Brain microvascular endothelial cell (primary cell): ENCODE results near the gene WDR55.
A peak's percentile ranks its signal among the peaks of the same experiment; 100 is the strongest.
"Not testable (repeated sequence)": the region's sequence is repeated elsewhere in the genome, so short reads cannot be mapped to it uniquely, and the experiment has no call there.

Experiments used
- DNase-seq: peaks from one replicate; pipeline ENCODE4 v3.0.0-alpha.2; 2020
- H3K27ac ChIP-seq: fragments of 250-450 bp; sonication (Bioruptor Pico); 2 replicates; pipeline ENCODE4 v1.5.1; 2020; ENCODE audit warnings: mild to moderate bottlenecking, moderate library complexity
- H3K27me3 ChIP-seq: fragments of 250-450 bp; sonication (Bioruptor Pico); replicated peaks from 2 replicates; pipeline ENCODE4 v1.5.1; 2020; ENCODE audit warnings: mild to moderate bottlenecking
- H3K36me3 ChIP-seq: fragments of 250-450 bp; sonication (Bioruptor Pico); replicated peaks from 2 replicates; pipeline ENCODE4 v1.5.1; 2020; ENCODE audit warnings: mild to moderate bottlenecking
- H3K4me3 ChIP-seq: 2 replicates; pipeline ENCODE4 v1.5.1; 2011; ENCODE audit warnings: low read depth, mild to moderate bottlenecking, control low read depth, low read length, moderate library complexity
- CTCF ChIP-seq: IDR thresholded peaks from 2 replicates; pipeline ENCODE4 v1.5.1; 2011; ENCODE audit warnings: low read depth, mild to moderate bottlenecking, moderate library complexity, low read length, control low read depth, inconsistent platforms; ENCODE audit errors: missing control alignments
- in situ Hi-C: cut with HindIII; loops from 2 replicates; pipeline ENCODE4 v1.10.0; 2017; ENCODE audit warnings: low sequenced_read_pairs, low pct_ligation_motif_present

Gene WDR55, protein sequence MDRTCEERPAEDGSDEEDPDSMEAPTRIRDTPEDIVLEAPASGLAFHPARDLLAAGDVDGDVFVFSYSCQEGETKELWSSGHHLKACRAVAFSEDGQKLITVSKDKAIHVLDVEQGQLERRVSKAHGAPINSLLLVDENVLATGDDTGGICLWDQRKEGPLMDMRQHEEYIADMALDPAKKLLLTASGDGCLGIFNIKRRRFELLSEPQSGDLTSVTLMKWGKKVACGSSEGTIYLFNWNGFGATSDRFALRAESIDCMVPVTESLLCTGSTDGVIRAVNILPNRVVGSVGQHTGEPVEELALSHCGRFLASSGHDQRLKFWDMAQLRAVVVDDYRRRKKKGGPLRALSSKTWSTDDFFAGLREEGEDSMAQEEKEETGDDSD

DNA sequence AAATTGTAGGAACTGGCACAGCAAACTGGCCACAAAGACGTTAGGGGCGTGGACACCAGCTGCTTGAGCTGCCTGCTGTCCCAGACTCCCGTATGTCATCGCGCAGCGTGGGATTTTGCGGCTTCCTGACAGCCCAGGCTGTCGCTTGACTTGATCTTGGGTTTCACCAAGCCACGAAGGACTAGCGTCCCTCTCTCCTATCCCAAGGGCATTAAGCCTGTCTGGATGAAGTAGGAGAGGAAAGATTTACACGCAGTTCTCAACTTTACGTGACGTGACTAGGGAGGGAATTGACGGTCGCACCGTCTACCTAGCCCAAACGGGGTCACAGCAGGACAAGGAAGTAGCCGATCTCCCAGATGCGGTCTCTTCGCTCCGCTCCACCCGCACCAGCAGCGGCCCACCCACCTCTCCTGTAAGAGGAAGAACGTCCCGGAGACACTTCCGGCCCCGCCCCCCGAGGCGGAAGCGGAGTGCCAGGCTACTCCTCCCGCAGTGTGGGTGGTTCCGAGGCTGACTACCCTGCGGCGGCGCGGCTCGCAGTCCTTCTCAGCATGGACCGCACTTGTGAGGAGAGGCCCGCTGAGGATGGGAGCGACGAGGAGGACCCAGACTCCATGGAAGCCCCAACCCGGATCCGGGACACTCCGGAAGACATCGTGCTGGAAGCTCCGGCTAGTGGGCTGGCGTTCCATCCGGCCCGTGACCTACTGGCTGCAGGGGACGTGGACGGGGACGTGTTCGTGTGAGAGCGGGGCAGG lies at the start of gene WDR55:
Gene WDR55, plus strand, starts transcription at position 546 of the 761 bp plus-strand sequence. Its CDS starts 9 bp downstream, at position 555.
- Histone ChIP-seq H3K27me3 (no peaks in the 10 kb centered on the region), H3K27ac (peak within 1 kb of the TSS; percentile 72), H3K36me3 (peaks cover 51% of the 10 kb centered on the region), H3K4me3 (peak within 1 kb of the TSS; percentile 98)
- in situ Hi-C loops: no loop called here
- no peak for TF ChIP-seq CTCF
- DNase-seq: peak; percentile 89

DNA sequence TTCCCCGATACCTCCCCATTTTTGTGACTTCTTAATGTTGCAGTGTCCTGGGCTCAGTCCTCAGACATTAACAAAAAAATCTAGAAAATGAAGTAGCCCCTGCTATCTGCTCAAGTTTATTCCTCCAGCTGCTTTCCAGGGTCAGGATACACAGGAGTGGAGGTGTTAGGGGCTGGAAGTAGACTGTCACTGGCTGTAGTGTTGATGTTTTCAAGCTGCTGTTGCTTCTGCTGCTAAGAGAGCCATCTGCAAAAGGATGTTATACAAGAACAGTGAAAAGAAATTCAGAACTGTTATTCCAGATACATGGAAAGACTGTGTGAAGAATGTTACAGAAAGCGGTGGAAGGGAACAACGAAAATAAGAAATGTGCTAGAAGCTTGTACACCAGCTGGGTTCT lies 42.4 kb upstream of the WDR55 start:
- no peaks in the 10 kb centered on the region for H3K27me3 ChIP-seq
- DNase-seq: no peak
- no peaks in the 10 kb centered on the region for H3K36me3 ChIP-seq
- no peak overlapping the region for H3K4me3 ChIP-seq
- TF ChIP-seq CTCF: no peak
- H3K27ac ChIP-seq: no peak overlapping the region
- in situ Hi-C loops: no loop called here

- H3K27me3 ChIP-seq, H3K27ac ChIP-seq, DNase-seq, H3K4me3 ChIP-seq, H3K36me3 ChIP-seq, in situ Hi-C loops: not testable (repeated sequence)
These were observed 41.6 kb upstream of the WDR55 start for GRCh38 chr5:140623061-140623460.

- H3K4me3 ChIP-seq, in situ Hi-C loops, DNase-seq, H3K36me3 ChIP-seq, H3K27me3 ChIP-seq, H3K27ac ChIP-seq: not testable (repeated sequence)
These were observed 39.8 kb upstream of the WDR55 start for GRCh38 chr5:140624886-140625285.

DNA sequence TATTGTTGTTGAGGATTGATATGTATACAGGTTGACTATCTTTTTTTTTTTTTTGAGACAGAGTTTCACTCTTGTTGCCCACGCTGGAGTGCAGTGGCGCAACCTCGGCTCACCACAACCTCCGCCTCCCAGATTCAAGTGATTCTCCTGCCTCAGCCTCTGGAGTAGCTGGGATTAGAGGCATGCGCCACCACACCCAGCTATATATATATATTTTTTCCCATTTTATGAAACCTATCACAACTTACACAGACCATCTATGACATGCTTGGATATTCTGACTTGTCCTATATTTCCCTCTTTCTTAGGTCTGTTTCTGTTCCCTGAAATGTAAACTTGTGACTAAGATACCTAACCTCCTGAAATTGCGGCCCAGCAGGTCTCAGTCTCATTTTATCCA lies 36.7 kb upstream of the WDR55 start:
- in situ Hi-C loops: no loop called here
- Histone ChIP-seq H3K4me3 (no peak overlapping the region), H3K27ac (no peak overlapping the region), H3K27me3 (no peaks in the 10 kb centered on the region), H3K36me3 (no peaks in the 10 kb centered on the region)
- TF ChIP-seq CTCF: no peak
- no peak for DNase-seq

DNA sequence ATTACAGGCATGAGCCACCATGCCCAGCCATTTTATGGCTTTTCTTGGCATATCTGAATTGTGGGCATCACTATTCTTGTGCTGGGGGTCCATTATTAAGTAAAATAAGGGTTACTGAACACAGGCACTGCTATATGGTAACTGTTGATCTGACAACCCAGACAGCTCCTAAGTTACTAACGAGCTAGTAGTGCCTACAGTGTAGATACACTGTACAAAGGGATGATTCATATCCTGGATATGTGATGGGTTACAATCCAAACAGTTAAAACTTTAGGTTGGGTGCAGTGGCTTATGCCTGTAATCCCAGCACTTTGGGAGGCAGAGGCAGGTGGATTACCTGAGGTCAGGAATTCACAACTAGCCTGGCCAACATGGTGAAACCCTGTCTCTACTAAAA lies 36.0 kb upstream of the WDR55 start:
- H3K27ac ChIP-seq: no peak overlapping the region
- no peak for TF ChIP-seq CTCF
- in situ Hi-C loops: no loop called here
- DNase-seq: peak; percentile 9
- H3K36me3 ChIP-seq: no peaks in the 10 kb centered on the region
- H3K4me3 ChIP-seq: no peak overlapping the region
- no peaks in the 10 kb centered on the region for H3K27me3 ChIP-seq
